Measurements from ENCODE around the gene PTAFR. TPM values are rescaled to one million over a fixed set of nuclear protein-coding genes. Genes with fewer than 3 reads are reported as not detected.

The PTAFR gene
- total RNA-seq, 1 experiment from 2014 or later, result 1.9 TPM

DNA sequence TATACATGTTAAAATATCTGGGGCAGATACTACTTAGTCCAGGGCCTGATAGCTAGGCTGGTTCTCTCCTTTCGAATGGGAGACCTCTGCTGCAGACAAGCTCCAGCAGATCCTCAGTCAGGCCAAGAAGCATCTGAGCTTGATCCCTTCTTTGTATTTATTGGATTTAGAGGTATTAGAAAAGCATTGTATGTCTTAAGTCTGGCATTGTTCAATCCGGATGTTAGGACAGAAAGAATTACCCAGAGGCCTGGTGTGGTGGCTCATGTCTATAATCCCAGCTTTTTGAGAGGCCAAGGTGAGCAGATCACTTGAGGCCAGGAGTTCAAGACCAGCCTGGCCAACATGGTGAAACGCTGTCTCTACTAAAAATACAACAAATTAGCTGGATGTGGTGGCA lies 66.9 kb downstream of the PTAFR start:
- no peak overlapping the region for H3K14ac ChIP-seq (ENCODE audit: insufficient read depth, low read length)
- no peak for DNase-seq
- no peak overlapping the region for H3K4me2 ChIP-seq (ENCODE audit: insufficient read depth, insufficient read length, low read length)
- no peak overlapping the region for H3K56ac ChIP-seq (ENCODE audit: insufficient read length, low read depth, low read length)
- H4K91ac ChIP-seq (ENCODE audit: insufficient read length, low read depth, low read length), result no peak overlapping the region
- H3K4me1 ChIP-seq (ENCODE audit: insufficient read depth, low read length), result peaks cover 4% of the 10 kb centered on the region; the same call in 1 of the 2 replicates
- H3K27ac ChIP-seq (ENCODE audit: insufficient read length, low read depth, low read length), result no peak overlapping the region
- no peaks in the 10 kb centered on the region for H3K23me2 ChIP-seq (ENCODE audit: insufficient read length, low read depth, low read length, poor library complexity, severe bottlenecking)
- no peaks in the 10 kb centered on the region for H4K20me1 ChIP-seq (ENCODE audit: control insufficient read depth, insufficient read depth, insufficient read length)
- H3T11ph ChIP-seq (ENCODE audit: low read length), result no peak overlapping the region
- no peak overlapping the region for H3K4ac ChIP-seq (ENCODE audit: low read depth, low read length)
- no peak overlapping the region for H2AFZ ChIP-seq (ENCODE audit: low read length)
- H2BK12ac ChIP-seq (ENCODE audit: insufficient read length, low read depth, low read length), result no peak overlapping the region
- H3K18ac ChIP-seq (ENCODE audit: insufficient read length, low read depth, low read length), result no peak overlapping the region
- H3K79me2 ChIP-seq (ENCODE audit: insufficient read depth, low read length), result no peaks in the 10 kb centered on the region
- H3K27ac Mint-ChIP-seq, result no peak overlapping the region
- H2BK120ac ChIP-seq (ENCODE audit: low read depth, low read length, poor library complexity, severe bottlenecking), result no peak overlapping the region
- no peaks in the 10 kb centered on the region for H3K79me1 ChIP-seq (ENCODE audit: insufficient read depth, low read depth, low read length, poor library complexity, severe bottlenecking)
- no peak overlapping the region for H2BK15ac ChIP-seq (ENCODE audit: low read depth, low read length)
- no peak overlapping the region for H2BK5ac ChIP-seq (ENCODE audit: insufficient read length, low read length)
- TF ChIP-seq, protein P1, sequence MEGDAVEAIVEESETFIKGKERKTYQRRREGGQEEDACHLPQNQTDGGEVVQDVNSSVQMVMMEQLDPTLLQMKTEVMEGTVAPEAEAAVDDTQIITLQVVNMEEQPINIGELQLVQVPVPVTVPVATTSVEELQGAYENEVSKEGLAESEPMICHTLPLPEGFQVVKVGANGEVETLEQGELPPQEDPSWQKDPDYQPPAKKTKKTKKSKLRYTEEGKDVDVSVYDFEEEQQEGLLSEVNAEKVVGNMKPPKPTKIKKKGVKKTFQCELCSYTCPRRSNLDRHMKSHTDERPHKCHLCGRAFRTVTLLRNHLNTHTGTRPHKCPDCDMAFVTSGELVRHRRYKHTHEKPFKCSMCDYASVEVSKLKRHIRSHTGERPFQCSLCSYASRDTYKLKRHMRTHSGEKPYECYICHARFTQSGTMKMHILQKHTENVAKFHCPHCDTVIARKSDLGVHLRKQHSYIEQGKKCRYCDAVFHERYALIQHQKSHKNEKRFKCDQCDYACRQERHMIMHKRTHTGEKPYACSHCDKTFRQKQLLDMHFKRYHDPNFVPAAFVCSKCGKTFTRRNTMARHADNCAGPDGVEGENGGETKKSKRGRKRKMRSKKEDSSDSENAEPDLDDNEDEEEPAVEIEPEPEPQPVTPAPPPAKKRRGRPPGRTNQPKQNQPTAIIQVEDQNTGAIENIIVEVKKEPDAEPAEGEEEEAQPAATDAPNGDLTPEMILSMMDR (conservative IDR thresholded peaks at IDR 0.05), result no peak
- H3K36me3 Mint-ChIP-seq (ENCODE audit: insufficient read depth in 1 of 3, low read depth in 3 of 3), result no peaks in the 10 kb centered on the region
- no peaks in the 10 kb centered on the region for H3K9me3 Mint-ChIP-seq
- no peak overlapping the region for H2BK20ac ChIP-seq (ENCODE audit: low read depth, low read length, poor library complexity, severe bottlenecking)
- no peak overlapping the region for H4K8ac ChIP-seq (replicated peaks; ENCODE audit: insufficient read length, low read depth, low read length)
- no peak overlapping the region for H4K5ac ChIP-seq (ENCODE audit: insufficient read length, low read depth, low read length)
- H2AK5ac ChIP-seq (ENCODE audit: insufficient read length, low read length), result no peak overlapping the region
- no peak overlapping the region for H3K4me3 Mint-ChIP-seq
- WGBS (ENCODE audit: extremely low coverage, insufficient read length, low lambda C conversion rate), result no CpG with 5 or more reads among the region's 3 CpGs
- H3K27me3 ChIP-seq (ENCODE audit: insufficient read depth, low read length), result no peaks in the 10 kb centered on the region
- no peak overlapping the region for H3K9ac ChIP-seq (ENCODE audit: extremely low read depth, insufficient read length, low read length)
- H3K4me1 Mint-ChIP-seq, result peaks cover 6 to 12% of the 10 kb centered on the region in 2 experiments
- no peaks in the 10 kb centered on the region for H3K27me3 Mint-ChIP-seq (ENCODE audit: low read depth)
- no peak overlapping the region for H3K23ac ChIP-seq (ENCODE audit: insufficient read length, low read depth, low read length)
- no peaks in the 10 kb centered on the region for H3K9me3 ChIP-seq (ENCODE audit: control insufficient read depth, low read depth, low read length)
